Measurements from ENCODE around the gene FREY1.

FREY1 gene, protein sequence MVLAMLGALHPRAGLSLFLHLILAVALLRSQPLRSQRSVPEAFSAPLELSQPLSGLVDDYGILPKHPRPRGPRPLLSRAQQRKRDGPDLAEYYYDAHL

DNA sequence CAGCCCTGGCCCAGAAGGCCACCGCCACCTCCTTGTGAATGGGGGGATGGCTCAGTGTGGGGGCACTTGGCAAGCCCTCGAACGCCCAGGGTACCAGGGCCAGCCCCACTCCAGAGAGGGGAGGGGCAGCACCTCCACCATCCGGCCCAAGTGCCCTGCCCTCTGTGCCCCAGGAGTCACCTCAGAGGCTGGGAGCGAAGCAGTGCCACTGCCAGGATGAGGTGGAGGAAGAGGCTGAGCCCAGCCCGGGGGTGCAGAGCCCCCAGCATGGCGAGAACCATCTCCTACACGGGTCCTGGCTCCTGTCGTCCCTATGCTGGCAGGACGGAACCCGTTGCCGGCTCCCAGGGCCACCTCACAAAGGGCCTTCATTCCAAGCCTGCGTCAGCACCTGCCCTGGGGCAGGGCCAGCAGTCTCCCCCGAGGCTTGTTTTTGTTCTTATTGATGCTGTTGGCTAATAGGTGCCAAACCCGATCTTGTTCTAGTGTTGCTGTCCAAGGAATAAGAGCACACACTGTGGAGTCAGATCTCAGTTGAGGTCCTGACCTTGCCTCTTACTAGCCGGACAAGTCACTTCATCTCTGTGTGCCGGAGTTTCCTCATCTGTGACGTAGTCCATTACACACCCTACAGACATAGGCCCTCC, at the start of gene FREY1:
FREY1 (minus strand) TSS at position 307 of the 647 bp plus-strand sequence; CDS start at position 281, 26 bp downstream.
- no peak for DNase-seq (ENCODE audit: low read depth)

DNA sequence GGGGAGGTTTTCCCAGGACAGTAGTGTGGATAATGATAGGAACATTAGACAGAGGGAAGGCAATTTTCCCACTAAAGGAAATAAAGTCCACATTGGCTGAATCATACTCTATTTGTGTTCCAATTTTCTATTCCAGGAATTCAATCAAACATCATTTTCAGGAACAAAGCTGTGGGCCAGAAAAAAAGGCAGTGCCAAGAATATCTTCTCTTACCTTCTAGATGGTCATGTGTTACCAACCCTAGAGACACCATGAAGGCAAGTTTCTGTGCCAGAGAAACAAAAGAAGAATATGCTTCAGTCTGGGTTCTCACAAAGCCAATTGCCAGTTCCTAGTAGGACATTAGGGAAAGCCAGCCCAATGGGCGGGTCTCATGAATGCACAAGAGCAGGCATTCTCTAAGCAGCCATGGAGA, 42.9 kb upstream of the FREY1 start:
- DNase-seq (ENCODE audit: low read depth), result no peak

DNA sequence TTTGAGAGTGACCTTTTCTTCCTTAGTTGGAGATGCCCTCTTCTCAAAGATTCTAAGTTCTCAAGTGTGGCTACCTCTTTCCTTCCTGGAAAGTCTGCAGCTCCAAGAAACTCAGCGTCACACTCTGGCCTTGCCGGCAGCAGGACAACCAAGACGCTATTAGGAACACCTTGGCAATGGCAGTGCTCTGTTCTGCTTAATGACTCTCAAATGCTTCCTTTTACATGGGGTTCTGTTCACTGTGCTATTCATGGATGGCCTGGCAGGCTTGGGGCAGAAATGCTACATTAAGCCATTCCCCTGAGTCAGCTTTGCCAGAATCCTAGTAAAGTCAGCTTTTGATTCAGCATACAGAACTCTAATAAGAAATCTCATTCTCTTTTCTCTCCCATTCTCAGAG, 41.3 kb upstream of the FREY1 start:
- DNase-seq (ENCODE audit: low read depth), result no peak

DNA sequence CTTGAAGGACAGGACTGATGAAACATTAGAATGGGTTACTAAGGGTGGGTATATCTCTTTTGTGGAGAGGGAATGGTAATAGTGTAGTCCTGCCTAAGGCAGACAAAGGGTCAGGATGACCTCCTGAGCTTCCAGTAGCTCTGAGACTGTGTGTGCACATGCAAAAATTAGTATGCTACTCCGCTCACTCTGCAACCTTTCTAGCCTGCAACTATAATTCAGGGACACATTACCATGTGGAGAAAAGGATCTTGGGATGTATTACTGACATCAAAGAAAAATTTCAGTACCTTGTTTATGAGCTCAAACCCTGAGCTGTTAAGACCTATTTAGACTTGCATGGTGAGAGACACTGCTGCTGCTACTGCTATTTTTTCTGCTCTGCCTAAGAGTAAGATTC, 40.8 kb upstream of the FREY1 start:
- DNase-seq (ENCODE audit: low read depth), result no peak

DNA sequence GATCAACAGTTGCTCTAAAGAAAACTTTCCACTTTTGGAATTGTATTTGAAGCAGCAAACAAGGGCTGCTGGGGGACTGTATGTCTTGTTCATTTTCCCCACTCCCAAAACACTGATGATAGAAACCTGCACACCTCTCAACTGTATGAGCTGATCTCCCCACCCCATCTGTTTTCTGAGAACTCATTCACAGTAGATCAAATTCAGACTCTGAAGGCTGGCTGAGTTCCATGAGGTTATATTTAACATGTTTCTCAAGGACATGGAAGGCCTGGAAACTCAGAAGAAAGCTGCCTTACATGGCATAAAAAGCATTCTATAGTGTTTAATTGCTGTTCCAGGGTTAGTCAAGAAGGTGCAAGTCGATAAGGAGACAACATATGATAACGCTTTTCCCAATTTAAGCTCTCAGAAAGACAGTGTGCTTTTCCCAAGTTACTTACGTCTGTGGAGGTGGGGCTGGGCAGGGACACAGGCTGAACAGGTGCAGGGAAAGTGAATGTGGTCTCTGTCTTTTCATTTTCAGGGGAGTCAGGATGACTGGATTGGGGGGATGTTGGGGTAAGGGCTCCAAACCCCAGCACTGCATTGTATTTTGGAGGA, 38.4 kb upstream of the FREY1 start:
- no peak for DNase-seq (ENCODE audit: low read depth)

DNA sequence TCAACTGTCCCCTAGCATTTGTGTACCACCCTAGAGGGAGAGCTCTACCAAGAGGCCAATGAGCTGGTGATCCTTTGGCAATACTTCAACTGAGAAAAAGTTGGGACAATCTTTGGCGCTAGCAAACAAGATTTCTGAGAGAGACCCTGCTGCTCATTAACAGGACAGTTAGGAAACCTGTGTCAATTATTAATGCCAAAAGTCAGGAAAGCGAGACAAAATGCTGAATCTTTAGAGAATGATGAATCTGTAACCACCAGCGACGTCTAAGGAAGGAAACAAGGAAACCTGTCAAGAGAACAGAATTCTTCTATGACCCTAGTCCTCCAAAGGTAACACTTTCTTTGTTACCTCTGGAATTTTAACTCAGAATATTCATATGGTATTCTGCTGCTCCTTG, 35.3 kb upstream of the FREY1 start:
- DNase-seq (ENCODE audit: low read depth), result no peak

DNA sequence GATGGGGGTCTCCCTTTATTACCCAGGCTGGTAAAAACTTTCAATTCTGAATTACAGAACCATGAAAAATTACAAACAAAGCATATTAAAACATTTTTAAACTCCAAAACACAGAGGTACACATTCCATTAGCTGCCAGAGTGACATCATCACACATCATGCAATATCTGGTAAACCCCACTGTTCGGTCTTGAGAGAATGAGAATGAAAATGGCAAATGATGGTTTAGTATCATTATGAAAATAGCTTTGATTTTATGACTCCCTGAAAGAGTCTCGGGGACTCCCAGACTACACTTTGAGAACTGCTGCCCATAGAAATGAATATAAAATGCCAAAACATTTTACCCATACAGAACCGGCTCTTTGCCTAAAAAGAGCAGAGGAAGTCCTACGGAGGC, 34.2 kb upstream of the FREY1 start:
- DNase-seq (ENCODE audit: low read depth), result no peak

DNA sequence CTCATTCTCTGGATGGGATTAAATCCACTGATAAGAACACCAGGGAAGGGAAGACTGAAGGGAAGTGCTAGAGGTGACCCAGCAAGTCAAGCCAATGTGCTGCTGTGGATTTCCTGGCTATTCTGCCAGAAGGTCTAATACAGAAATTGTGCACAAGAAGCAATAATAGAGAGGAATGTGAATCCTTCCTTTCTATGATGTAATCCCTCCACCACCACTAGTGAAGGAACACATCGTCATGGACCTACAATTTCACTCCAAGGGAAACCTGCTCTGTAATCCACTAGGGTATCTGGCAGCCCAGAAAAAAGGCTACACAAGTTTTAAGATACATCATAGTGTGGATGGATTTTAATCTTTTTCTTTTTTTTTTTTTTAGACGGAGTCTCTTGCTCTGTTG, 32.8 kb upstream of the FREY1 start:
- DNase-seq (ENCODE audit: low read depth), result no peak

DNA sequence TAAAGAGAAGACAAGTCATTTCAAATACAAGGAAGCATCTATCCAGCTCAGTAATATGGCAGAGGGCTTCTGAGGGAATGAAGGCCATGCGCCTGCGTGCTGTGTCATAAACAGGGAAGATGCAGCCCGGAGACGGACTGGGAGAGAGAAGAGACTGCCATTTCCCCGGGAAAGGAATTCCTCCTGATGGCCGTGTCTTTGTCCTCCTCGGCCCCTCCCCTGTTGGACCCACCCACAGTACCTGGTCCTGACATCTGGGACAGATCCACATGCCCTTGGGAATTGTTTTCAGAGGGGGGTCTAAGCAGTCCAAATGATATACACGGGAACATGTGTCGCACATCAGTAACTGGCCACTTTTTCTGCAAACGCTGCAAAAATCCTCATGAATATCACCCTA, 30.8 kb upstream of the FREY1 start:
- no peak for DNase-seq (ENCODE audit: low read depth)

DNA sequence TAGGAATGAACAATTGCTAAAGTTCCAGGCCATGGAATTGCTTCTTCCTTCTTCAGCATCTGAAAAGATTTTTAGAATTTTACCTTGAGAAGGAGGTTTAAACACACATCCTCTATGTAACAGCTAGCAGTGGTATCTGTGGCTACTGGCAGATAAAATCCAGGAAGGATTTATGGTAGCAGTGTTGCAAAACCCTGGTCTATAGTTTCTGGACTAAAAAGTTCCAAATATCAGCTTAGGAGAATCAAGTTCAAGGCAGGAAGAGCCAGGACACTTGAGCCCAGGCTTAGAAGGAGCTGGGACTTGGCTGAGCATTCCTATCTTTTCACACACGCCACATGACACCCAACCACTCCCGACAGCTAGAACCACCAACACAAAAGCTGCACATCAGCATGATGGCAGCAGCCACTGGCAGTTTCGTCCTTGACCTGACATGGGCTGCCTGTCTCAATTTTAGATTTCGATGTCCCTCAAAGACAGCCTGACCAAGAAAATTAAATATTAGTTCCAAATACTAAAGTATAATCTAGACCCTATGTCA, 29.5 kb upstream of the FREY1 start:
- no peak for DNase-seq (ENCODE audit: low read depth)

DNA sequence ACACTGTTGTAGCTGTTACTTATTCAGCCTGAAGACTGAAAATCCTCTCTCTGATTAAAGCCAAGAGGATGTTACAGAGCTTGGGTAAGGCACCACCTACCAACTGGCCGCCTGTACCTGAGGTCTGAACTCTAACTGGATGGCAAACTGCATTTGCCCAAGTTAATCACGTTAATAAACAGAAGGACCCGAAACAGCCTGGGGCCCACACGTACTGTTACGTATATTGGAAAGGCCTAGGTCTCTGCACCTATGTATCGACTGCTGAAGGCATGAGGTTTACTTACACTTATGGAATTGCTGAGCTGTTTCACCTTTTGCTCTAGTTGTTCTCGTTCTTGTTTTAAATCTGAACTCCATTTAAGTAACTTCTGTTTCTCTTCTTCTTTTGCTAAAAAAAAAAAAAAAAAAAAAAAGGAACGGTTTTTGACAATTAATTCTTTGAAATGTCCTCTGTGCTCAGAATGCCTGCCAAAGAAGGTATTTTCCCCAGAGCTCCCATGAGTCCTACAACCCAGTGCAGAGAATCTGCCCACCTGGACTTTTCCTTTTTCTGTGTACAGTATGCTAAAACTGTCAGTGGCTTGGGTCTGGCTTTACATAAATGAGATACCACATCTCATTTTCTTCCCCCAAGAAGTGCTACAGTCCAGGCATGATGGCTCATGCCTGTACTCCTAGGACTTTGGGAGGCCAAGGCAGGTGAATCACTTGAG, 28.4 kb upstream of the FREY1 start:
- DNase-seq (ENCODE audit: low read depth), result no peak

DNA sequence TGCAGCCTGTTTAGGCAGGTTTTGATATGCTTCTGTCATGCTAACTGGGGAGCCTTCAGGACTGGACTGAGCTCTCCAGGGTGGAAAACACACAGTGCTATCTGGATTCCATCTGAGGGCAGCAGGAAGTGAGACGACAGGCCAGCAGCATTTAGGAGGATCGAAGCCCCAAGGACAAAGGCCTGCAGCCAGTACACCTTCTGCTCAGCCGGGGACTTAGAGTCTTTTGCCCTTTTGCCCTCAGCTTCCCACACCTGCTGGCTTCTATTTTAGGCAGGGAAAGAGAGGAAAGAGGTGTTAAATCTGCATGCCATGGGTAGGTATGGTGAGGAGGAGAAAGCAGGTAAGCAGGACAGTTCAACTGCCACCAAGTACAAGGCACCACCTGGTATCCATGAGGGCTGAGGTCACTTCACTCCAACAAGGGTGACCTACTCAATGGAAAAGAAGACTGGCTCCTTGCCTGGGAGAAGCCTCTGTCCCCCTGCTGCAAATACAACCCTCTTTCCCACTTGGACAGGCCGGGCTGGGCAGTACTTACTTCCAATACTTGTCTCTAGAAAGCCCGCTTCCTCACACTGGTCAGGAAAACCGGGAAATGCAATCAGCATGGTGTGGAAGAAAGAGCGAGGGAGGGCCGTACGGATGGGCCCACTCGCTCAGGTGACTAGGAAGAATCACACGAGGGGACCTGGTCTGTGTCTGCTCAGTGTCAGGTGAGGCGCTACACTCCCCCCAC, 27.7 kb upstream of the FREY1 start:
- no peak for DNase-seq (ENCODE audit: low read depth)

DNA sequence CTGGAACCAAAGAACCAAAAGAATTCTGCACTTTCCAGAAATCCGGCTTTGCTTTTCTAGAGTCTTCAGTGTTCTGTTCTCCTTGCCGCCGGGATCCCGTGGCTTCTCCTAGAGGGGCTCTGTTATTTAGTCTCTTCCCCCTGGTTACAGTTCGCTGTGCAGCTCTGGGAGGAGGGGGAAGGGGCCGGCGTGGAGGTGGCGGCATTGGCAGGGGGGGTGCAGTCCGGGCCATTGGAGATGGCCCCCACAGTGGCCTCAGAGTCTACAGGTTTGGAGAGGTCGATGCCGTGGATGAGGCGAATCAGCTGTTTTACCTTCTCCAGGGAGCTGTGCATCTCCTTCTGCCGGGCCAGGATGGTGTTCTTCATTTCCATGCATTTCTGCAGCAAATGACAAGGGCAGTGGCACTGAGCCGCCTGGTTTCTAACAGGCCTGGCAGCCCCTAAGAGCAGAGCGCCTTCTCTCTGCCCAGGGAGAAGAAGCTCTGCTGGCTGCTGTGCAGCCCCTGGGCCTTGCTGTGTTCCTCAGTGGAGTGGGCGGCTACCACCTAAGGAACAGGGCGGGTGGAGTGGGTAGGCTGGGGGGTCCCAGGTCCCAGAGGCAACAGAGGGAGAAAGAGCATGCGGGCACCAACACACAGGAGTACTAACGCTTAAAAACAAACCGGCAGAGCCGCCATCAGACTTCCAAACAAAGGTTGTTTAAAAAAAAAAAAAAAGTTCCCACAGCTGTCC, 26.9 kb upstream of the FREY1 start:
- DNase-seq (ENCODE audit: low read depth), result no peak

DNA sequence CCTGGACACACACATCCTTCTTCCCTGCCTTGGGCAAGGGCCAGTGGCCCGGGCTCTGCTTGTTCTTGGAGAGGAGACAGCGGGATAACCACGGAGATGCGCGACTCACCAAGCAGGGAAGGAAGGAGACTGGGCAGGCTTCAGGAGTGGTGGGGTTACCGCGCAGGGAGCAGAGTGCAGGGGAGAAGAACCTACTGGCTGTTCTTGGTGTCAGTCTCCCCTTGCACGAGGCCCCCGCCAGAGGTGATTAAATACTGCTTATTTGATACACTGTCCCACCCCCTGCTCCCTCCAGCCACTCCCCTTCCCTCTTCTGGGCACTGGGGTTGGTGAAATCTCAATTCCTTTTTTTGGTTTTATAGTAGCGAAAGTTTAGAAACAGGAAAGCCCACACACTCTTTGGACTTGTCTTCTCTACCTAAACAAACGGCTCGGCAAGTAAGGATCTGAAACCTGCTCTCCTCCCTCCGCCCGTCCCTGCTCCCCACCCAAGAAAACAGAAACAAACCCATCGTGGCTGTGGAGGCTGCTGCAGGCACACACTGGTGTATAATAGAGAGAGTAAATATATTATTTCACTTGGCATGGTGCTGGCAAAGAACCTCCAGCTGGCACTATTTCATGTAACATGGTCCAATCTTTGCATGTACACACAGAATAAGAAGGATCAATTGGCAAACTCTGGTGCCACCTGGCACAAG, 26.2 kb upstream of the FREY1 start:
- DNase-seq (ENCODE audit: low read depth), result no peak

DNA sequence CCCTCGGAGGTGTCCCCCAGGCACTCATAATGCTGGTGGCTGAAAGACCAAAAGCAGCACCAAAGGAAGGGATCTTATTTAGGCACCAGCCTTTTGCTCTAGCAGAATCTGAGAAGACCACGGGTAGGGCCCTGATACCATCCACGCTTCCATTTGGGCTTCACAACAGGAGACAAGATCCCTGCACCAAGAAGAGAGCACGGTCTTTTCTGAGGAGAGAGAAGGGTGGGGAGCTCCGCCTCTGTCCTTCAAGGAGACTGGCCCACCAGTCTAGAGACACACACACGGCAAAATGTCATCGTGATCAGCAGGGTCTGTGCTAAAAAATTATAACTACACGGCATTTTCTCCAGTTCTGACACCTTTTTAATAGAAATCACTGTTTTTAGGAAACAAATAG, 25.1 kb upstream of the FREY1 start:
- DNase-seq (ENCODE audit: low read depth), result no peak

DNA sequence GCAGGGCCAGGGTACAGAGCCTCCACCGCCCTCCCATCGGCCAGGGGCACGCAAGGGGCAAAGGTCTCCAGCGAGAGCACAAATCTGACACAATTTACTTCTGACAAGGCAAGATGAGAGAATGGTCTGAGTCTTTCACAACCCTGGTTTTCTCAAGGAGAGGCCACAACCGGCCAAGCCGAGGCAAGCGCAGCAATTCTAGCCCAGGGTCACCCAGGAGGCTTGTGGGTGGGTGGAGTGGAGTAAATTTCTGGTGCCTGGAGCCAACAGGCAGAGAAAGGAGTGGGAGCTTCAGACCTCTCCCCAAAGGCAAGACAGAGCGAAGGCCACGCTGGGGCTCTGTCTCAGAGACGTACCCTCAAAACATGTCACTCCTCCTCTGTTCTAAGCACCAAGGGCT, 24.7 kb upstream of the FREY1 start:
- no peak for DNase-seq (ENCODE audit: low read depth)

DNA sequence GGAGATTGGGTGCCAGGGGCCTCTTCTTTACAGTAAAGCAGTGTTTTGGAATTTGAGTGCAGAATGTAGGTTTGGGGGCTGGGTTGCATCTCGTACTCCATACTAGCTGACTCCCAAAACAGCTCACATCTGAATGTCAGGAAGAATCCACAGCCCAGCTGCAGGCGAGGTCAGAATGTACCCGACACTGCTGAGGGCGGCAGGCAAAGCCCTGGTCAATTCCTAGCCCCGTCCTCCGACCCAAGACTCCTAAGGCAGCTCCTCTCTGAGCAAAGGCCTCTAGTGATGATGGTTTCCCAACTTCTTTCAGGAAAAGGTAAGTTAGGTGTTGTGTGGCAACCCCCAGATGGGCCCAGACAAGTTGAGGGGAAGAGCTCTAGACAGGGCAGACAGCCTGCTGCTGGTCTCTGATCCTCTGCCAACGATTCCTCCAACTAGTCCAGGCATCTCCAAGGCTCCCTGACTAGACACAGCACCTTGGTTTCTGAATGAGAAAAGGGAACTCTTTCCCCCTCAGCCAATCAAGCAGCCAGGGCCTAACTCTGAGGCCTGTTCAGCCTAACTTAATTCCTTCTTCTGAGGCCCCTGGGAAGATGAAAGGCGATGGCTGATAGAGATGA, 24.0 kb upstream of the FREY1 start:
- DNase-seq (ENCODE audit: low read depth), result no peak

DNA sequence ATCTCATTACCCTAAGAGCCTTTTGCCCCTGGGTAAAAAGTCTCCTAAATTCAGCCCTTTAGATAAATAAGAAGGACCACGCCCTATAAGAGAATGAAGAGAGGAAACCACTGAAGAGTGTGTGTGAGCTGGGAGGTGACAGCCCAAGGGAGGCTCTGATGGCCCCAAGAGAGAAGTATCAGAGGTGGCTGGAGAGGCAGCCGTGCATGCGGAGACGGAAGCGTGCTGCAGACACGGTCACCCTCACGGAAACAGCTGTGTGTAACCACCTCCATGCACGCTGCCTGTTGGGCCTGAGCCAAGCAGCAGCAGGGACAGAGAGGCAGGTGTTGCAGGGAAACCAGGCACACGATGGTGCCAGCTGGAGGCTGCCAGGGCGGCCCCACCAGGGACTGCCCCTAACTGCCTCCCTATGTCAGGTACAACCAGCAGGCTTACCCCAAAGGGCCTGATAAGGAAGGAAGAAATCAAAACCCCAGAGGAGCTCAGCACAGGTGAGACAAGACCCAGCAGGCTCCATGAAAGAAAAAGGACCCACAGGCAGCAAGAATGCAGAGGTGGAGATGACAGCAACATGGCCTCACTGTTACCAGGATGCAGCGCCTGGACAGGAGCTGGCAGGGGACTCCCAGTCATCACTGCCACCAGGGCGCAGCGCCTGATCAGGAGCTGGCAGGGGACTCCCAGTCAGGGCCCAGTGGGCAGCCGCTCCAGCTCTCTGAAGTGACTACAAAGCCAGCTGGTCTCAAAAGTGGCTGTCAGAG, 23.1 kb upstream of the FREY1 start:
- DNase-seq (ENCODE audit: low read depth), result no peak

DNA sequence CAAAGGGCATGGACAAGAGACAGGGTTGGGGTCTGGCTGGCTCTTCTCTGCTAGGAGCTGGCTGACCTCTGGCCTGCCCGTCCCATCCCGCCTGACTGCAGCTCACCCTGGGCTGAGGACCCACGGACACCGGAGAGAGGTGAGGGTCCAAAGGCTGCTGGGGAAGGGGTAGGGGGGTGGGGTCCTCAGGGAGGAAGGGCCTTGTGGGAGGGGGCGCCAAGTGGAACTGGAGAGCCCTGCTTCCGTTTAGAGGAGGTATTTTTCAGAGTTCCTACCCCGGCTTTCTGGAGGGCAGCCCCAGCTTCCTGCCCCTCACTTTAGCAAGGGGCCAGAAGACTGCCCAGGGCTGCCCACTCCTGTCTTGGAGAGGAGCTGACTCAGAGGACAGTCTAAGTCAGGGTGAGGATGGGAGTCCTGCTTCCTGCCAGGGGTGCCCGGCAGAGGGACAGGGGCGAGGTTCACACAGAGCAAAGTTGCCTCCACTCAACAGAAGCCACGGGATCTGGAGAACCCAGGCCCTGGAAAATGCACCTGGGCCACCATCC, 22.5 kb upstream of the FREY1 start:
- no peak for DNase-seq (ENCODE audit: low read depth)
